AG04450 (cell line): ENCODE results near the gene LTN1. TPM values are rescaled to one million over a fixed set of nuclear protein-coding genes. Genes with fewer than 3 reads are reported as not detected.

ENCODE experiments used
- CTCF ChIA-PET: fragments of 300-600, 350-600 bp; formaldehyde crosslinking; extraction: SDS; loops from one replicate; lab custom pipeline; 2022; ENCODE audit warnings: antibody characterized with exemption, inconsistent platforms; lab: Charles Lee
- POLR2A ChIA-PET: fragments of 350-600 bp; formaldehyde crosslinking; extraction: SDS; loops from one replicate; lab custom pipeline; 2021; ENCODE audit warnings: antibody characterized with exemption, inconsistent platforms; lab: Yijun Ruan, JAX
- DNase-seq: peaks from one replicate; pipeline ENCODE4 v3.0.0-alpha.2; 2011; ENCODE audit warnings: low read depth, low spot score
- H3K27ac ChIP-seq: one replicate; pipeline ENCODE4 v1.5.1; 2012; ENCODE audit warnings: low read depth, low read length, control low read depth
- H3K27me3 ChIP-seq: one replicate; pipeline ENCODE4 v1.6.0; 2012; ENCODE audit warnings: low read length; ENCODE audit not compliant: control insufficient read depth, insufficient read depth
- H3K4me3 ChIP-seq: 2 replicates; pipeline ENCODE4 v1.5.1; 2011; ENCODE audit warnings: mild to moderate bottlenecking, low read depth, low read length, control low read depth
- H3K9me3 ChIP-seq: 2 replicates; pipeline ENCODE4 v1.5.1; 2012; ENCODE audit warnings: low read length; ENCODE audit not compliant: control insufficient read depth, insufficient read depth
- polyA plus RNA-seq: library from polyadenylated mRNA; depleted of rRNA; stranded (reverse); fragments of >200 nt; gene quantifications from 2 replicates; pipeline ENCODE4 v1.2.3, GENCODE V29; 2011
- TF ChIP-seq, protein P1 (sequence below): IDR thresholded peaks from 2 replicates; pipeline ENCODE4 v1.5.1; 2011; ENCODE audit warnings: low read depth, low read length, control low read depth, inconsistent platforms

LTN1 gene
- polyA plus RNA-seq, 1 experiment, result 14.4 TPM

DNA sequence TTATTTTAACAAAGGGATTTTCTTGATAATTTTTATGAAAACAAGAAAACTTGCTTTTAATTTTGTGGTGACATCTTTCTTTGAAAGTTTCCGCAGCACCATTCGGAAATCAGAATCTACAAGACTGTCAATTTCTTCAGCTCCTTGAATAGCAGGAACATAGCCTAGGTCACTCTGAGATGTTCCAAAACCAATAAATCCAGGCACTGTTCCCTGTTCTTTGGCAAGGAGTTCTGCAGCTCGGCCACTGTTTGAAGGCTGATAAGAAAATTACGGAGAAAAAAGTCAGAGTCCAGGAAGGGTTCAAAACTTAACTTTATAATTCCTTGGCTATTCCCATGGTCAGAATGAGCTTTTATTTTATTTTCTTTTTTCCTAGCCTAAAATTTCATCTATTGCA is 6.0 kb downstream of the LTN1 start:
- DNase-seq, result no peak
- Histone ChIP-seq H3K9me3 (no peaks in the 10 kb centered on the region), H3K27me3 (no peaks in the 10 kb centered on the region), H3K27ac (no peak overlapping the region), H3K4me3 (no peak overlapping the region)
- ChIA-PET POLR2A (no interaction called here), CTCF (no interaction called here)
- TF ChIP-seq, protein P1, sequence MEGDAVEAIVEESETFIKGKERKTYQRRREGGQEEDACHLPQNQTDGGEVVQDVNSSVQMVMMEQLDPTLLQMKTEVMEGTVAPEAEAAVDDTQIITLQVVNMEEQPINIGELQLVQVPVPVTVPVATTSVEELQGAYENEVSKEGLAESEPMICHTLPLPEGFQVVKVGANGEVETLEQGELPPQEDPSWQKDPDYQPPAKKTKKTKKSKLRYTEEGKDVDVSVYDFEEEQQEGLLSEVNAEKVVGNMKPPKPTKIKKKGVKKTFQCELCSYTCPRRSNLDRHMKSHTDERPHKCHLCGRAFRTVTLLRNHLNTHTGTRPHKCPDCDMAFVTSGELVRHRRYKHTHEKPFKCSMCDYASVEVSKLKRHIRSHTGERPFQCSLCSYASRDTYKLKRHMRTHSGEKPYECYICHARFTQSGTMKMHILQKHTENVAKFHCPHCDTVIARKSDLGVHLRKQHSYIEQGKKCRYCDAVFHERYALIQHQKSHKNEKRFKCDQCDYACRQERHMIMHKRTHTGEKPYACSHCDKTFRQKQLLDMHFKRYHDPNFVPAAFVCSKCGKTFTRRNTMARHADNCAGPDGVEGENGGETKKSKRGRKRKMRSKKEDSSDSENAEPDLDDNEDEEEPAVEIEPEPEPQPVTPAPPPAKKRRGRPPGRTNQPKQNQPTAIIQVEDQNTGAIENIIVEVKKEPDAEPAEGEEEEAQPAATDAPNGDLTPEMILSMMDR, result no peak

GRCh38 chr21:28982637-28983036 is 10.0 kb downstream of the LTN1 start:
- CTCF ChIA-PET, result no interaction called here
- TF ChIP-seq, protein P1, result no peak
- POLR2A ChIA-PET, result no interaction called here
- no peak overlapping the region for H3K27ac ChIP-seq
- no peaks in the 10 kb centered on the region for H3K9me3 ChIP-seq
- no peaks in the 10 kb centered on the region for H3K27me3 ChIP-seq
- no peak for DNase-seq
- H3K4me3 ChIP-seq, result no peak overlapping the region

GRCh38 chr21:28979092-28979491 is 13.6 kb downstream of the LTN1 start:
- CTCF ChIA-PET, result no interaction called here
- POLR2A ChIA-PET, result no interaction called here
- no peak for DNase-seq

DNA sequence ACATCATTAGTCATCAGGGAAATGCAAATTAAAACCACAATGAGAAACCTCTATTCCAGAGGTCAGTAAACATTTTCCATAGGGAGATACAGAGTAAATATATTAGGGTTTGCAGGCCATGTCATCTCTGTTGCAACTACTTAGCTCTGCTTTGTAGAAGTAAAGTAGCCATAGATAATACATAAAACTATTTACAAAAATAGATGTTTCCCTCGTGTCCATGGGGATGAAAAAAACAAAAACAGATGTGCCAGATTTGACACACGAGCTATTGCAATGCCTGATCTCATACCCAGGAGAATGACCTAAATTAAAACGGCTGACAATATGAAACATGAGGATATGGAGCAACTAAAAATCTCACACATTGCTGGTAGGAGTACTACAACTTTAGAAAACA is 17.3 kb downstream of the LTN1 start:
- no peaks in the 10 kb centered on the region for H3K27me3 ChIP-seq
- POLR2A ChIA-PET, result interaction anchor here (0.5 to 1.1 kb wide), 3 partner anchors 17 to 152 kb away, joined by 3 to 5 read pairs (median 4); partner anchors contain the start of gene LTN1
- TF ChIP-seq, protein P1, result no peak
- CTCF ChIA-PET, result interaction anchor here (0.6 kb wide), 1 partner anchor 26 kb away, joined by 3 read pairs; no protein-coding TSS in a partner anchor
- no peak overlapping the region for H3K4me3 ChIP-seq
- no peak overlapping the region for H3K27ac ChIP-seq
- no peak for DNase-seq
- no peaks in the 10 kb centered on the region for H3K9me3 ChIP-seq

More at GRCh38 chr21:28979092-28979491, 13.6 kb downstream of the LTN1 start:
- no peak overlapping the region for H3K27ac ChIP-seq
- TF ChIP-seq, protein P1, result no peak
- H3K4me3 ChIP-seq, result no peak overlapping the region
- H3K9me3 ChIP-seq, result no peaks in the 10 kb centered on the region
- H3K27me3 ChIP-seq, result no peaks in the 10 kb centered on the region

DNA sequence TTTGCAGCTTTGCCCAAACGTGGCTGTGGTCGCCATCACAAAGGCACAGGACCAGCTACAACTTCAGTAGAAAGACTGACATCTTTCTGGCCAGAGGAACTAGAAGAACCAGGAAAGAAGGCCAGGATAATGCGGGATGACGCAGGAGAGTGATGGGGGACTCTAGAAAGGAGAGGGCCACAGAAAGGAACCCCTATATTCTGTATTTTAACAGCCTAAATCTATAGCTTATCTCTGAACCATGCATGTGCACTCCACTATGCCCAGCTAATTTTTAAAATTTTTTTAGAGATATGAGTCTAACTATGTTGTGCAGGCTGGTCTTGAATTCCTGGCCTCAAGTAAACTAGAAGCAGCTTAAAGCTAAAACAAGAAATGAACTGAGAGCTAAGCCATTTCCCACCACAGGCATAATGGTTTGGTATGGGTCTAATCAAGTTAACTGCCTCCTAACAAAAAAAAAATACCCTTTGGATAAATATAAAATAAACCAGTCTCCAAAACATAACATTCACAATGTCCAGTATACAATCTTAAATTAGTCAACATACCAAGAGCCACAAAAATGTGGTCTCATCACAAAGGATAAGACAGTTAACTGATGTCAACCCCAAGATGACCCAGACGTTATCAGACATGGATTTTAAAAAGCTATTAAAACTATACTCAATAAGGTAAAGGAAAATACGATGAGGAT is 18.0 kb downstream of the LTN1 start:
- TF ChIP-seq, protein P1, result no peak
- Histone ChIP-seq H3K27ac (no peak overlapping the region), H3K27me3 (no peaks in the 10 kb centered on the region), H3K4me3 (no peak overlapping the region), H3K9me3 (no peaks in the 10 kb centered on the region)
- ChIA-PET CTCF (interaction anchor here (0.7 kb wide), 1 partner anchor 46 kb away, joined by 3 read pairs; no protein-coding TSS in a partner anchor), POLR2A (interaction anchor here (0.5 to 1.1 kb wide), 3 partner anchors 18 to 152 kb away, joined by 3 to 5 read pairs (median 4); partner anchors contain the start of gene LTN1)
- no peak for DNase-seq
